ENCODE data around the gene CAPN5. TPM values are rescaled to one million over a fixed set of nuclear protein-coding genes. Genes with fewer than 3 reads are reported as not detected.

CAPN5 gene
- total and polyA plus RNA-seq, 2 experiments from 2014 or later = 25.2 to 28.8 TPM

DNA sequence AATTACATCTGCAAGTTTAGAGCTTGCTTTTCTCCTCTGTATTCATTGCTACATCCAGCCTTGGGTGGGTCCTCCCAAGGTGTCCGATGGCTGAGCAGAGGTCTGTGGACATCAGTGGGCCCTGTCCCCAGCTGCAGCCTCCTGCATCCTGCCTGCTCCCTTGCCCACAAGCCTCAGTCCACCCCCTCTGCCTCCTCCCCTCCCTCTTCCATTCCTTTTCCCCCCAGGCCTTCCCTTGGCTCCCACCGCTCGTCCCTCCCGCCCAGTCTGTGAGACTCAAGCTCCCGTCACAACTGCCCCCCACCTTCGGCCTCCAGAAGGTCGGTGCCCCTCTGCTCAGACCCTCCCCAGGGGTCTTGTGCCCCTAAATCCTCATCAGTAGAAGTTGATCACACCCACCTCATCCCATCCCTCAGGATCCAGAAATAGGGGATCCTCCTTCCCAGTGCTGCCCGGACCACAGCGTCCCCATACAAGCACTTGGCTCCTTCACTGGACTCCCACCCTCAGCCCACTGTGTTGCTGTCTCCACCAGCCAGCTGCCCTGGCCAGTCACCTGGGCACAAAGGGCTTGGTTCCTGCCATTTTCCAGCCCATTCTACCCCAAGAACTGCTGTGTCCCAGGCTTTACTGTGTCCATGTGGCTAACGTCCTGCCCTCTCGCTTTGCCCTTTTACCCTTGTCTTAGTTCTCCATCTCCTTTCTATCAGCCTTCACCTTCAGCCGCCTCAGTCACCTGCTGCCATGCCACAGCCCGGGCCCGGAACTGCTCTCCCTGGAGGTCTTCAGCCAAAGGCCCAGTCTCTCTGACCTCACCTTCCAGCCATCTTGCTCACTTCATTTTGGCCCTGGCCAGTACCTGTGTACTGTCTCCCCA is 33.6 kb downstream of the CAPN5 start:
- Histone ChIP-seq H3K4me2 (no peak overlapping the region), H2AFZ (no peak overlapping the region), H3K9me2 (replicated peaks; ENCODE audit: insufficient read depth) (no peaks in the 10 kb centered on the region), H3K27ac (no peak overlapping the region), H3K79me2 (no peaks in the 10 kb centered on the region), H3K4me3 (no peak overlapping the region), H3K9me3 (ENCODE audit: low read depth) (no peaks in the 10 kb centered on the region), H3K27me3 (no peaks in the 10 kb centered on the region), H3K36me3 (replicated peaks; ENCODE audit: insufficient read depth, low read depth) (no peaks in the 10 kb centered on the region), H3K4me1 (ENCODE audit: insufficient read depth) (peaks cover 2% of the 10 kb centered on the region), H4K20me1 (ENCODE audit: insufficient read depth, poor library complexity, severe bottlenecking) (no peaks in the 10 kb centered on the region)
- TF ChIP-seq, protein P1, sequence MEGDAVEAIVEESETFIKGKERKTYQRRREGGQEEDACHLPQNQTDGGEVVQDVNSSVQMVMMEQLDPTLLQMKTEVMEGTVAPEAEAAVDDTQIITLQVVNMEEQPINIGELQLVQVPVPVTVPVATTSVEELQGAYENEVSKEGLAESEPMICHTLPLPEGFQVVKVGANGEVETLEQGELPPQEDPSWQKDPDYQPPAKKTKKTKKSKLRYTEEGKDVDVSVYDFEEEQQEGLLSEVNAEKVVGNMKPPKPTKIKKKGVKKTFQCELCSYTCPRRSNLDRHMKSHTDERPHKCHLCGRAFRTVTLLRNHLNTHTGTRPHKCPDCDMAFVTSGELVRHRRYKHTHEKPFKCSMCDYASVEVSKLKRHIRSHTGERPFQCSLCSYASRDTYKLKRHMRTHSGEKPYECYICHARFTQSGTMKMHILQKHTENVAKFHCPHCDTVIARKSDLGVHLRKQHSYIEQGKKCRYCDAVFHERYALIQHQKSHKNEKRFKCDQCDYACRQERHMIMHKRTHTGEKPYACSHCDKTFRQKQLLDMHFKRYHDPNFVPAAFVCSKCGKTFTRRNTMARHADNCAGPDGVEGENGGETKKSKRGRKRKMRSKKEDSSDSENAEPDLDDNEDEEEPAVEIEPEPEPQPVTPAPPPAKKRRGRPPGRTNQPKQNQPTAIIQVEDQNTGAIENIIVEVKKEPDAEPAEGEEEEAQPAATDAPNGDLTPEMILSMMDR (IDR thresholded peaks at IDR 0.05; ENCODE audit: poor library complexity) = no peak
- no peak for TF ChIP-seq EZH2phosphoT487 (IDR thresholded peaks at IDR 0.05; ENCODE audit: low read depth, severe bottlenecking, unreplicated experiment)
- TF ChIP-seq EZH2 (IDR thresholded peaks at IDR 0.05; ENCODE audit: borderline replicate concordance) = no peak
- no peak for DNase-seq (ENCODE audit: low spot score)
- 98% methylated on average over 12 of the region's 14 CpGs for WGBS (ENCODE audit: low lambda C conversion rate, missing lambda C conversion rate)

DNA sequence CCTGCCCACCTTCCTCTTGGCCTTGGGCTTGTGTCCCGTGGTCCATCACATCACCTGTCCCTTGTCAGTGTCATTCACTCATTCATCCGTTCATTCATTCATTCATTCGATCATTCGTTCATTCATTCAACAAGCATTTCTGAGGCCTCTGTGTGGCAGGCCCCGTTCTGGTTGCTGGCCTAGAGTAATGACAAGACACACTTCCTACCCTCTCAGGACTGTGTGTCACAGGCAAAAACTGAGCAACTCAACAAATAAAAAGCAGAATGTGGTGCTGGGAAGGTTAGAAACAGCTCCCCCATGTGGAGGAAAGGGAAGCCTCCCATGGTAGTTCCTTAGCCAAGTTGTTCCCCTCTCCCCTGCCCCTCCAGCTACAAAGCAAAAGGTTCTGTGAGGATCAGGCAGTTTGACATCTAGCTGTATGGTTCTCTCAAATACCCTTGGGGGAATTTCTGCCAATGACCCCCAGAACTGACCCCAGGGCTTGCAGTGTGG is 34.3 kb downstream of the CAPN5 start:
- no peaks in the 10 kb centered on the region for H3K36me3 ChIP-seq (replicated peaks; ENCODE audit: insufficient read depth, low read depth)
- TF ChIP-seq EZH2phosphoT487 (IDR thresholded peaks at IDR 0.05; ENCODE audit: low read depth, severe bottlenecking, unreplicated experiment) = no peak
- TF ChIP-seq EZH2 (IDR thresholded peaks at IDR 0.05; ENCODE audit: borderline replicate concordance) = no peak
- TF ChIP-seq, protein P1 (IDR thresholded peaks at IDR 0.05; ENCODE audit: poor library complexity) = peak; percentile 24

DNA sequence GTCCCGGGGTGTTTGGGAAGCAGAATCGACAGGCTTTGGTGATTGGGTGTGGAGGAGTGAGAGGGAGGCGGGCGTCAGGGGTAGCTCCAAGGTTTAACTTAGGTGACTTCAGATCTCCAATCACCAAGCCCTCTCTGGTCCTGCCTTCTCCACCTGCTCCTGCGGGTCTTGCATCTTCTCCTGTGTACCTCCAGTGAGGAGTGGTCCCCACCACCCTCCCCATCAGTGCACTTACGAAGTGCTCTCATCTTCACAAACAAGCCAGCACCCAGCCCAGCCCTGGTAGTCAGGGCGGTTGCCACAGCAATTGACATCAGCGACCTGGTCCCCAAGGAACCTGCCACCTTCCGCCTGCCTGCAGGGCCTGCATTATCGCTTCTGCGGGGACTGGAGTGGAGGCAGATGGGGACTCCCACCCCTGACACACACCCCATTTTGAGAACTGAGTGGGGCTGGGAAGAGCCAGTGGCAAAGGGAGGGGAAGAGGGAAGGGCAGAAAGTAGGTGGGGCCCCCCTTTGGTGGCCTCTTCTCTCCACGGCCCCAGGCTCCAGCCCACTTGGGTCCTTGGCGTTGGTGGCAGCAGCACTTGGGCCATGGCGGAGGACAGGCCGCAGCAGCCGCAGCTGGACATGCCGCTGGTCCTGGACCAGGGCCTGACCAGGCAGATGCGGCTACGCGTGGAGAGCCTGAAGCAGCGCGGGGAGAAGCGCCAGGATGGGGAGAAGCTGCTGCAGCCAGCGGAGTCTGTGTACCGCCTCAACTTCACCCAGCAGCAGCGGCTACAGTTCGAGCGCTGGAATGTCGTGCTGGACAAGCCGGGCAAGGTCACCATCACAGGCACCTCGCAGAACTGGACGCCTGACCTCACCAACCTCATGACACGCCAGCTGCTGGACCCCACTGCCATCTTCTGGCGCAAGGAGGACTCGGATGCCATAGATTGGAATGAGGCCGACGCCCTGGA is 35.8 kb downstream of the CAPN5 start, which contains the start of gene OMP:
Gene OMP, plus strand, starts transcription at position 595 of the 965 bp plus-strand sequence. Its CDS starts 0 bp downstream, at position 595.
- H3K27ac ChIP-seq = no peak within 1 kb of the TSS
- H3K9me3 ChIP-seq (ENCODE audit: low read depth) = no peaks in the 10 kb centered on the region
- H3K36me3 ChIP-seq (replicated peaks; ENCODE audit: insufficient read depth, low read depth) = no peaks in the 10 kb centered on the region
- no peaks in the 10 kb centered on the region for H3K79me2 ChIP-seq
- no peak for DNase-seq (ENCODE audit: low spot score)
- H3K4me1 ChIP-seq (ENCODE audit: insufficient read depth) = peaks cover 7% of the 10 kb centered on the region
- no peaks in the 10 kb centered on the region for H3K9me2 ChIP-seq (replicated peaks; ENCODE audit: insufficient read depth)
- no peak within 1 kb of the TSS for H3K4me3 ChIP-seq
- WGBS (ENCODE audit: low lambda C conversion rate, missing lambda C conversion rate) = 96% methylated on average over 37 of the region's 37 CpGs
- H4K20me1 ChIP-seq (ENCODE audit: insufficient read depth, poor library complexity, severe bottlenecking) = no peaks in the 10 kb centered on the region
- no peak within 1 kb of the TSS for H3K4me2 ChIP-seq
- TF ChIP-seq EZH2phosphoT487 (IDR thresholded peaks at IDR 0.05; ENCODE audit: low read depth, severe bottlenecking, unreplicated experiment) (no peak), EZH2 (IDR thresholded peaks at IDR 0.05; ENCODE audit: borderline replicate concordance) (no peak)
- TF ChIP-seq, protein P1 (IDR thresholded peaks at IDR 0.05; ENCODE audit: poor library complexity) = no peak
- no peak within 1 kb of the TSS for H2AFZ ChIP-seq
- H3K27me3 ChIP-seq = no peaks in the 10 kb centered on the region

More for the DNA sequence above, 34.3 kb downstream of the CAPN5 start:
- DNase-seq (ENCODE audit: low spot score) = no peak
- 97% methylated on average over 5 of the region's 5 CpGs for WGBS (ENCODE audit: low lambda C conversion rate, missing lambda C conversion rate)
- no peak overlapping the region for H3K4me2 ChIP-seq
- no peak overlapping the region for H3K27ac ChIP-seq
- peaks cover 6% of the 10 kb centered on the region for H3K4me1 ChIP-seq (ENCODE audit: insufficient read depth)
- no peaks in the 10 kb centered on the region for H4K20me1 ChIP-seq (ENCODE audit: insufficient read depth, poor library complexity, severe bottlenecking)
- no peak overlapping the region for H3K4me3 ChIP-seq
- H2AFZ ChIP-seq = no peak overlapping the region
- H3K9me3 ChIP-seq (ENCODE audit: low read depth) = no peaks in the 10 kb centered on the region
- H3K27me3 ChIP-seq = no peaks in the 10 kb centered on the region
- no peaks in the 10 kb centered on the region for H3K79me2 ChIP-seq
- no peaks in the 10 kb centered on the region for H3K9me2 ChIP-seq (replicated peaks; ENCODE audit: insufficient read depth)
